Transverse colon (tissue), 4 donors: Measurements from ENCODE around the gene ZSCAN22. TPM values are rescaled to one million over a fixed set of nuclear protein-coding genes. Genes with fewer than 3 reads are reported as not detected.

Experiments used
- DNase-seq: peaks from one replicate; pipeline ENCODE4 v3.0.0-alpha.2; 2019
- H3K27ac ChIP-seq, 4 donors: fragments of 200-600 bp; sonication (generic); 2 replicates each; pipeline ENCODE4 v1.5.1; 2016 to 2018; ENCODE audit warnings: inconsistent platforms in 4 of 4
- H3K27me3 ChIP-seq: fragments of 200-600 bp; sonication (generic); 2 replicates; pipeline ENCODE4 v1.5.1; 2017; ENCODE audit warnings: inconsistent platforms
- H3K36me3 ChIP-seq, 4 donors: fragments of 200-600 bp; sonication (generic); 2 replicates each; pipeline ENCODE4 v1.5.1; 2017 to 2019; ENCODE audit warnings: inconsistent platforms in 4 of 4
- H3K4me1 ChIP-seq, 4 donors: fragments of 200-600 bp; sonication (generic); 2 replicates each; pipeline ENCODE4 v1.5.1; 2017 to 2020; ENCODE audit warnings: inconsistent platforms in 4 of 4
- H3K4me3 ChIP-seq, 4 donors: fragments of 200-600 bp; sonication (generic); 1 replicate in 1 of 4; 2 replicates in 3 of 4; pipeline versions ENCODE4 v1.5.1 to v1.6.1; 2017 to 2019; ENCODE audit warnings: inconsistent platforms in 4 of 4
- H3K9me3 ChIP-seq, 2 donors: fragments of 200-600 bp; sonication (generic); 2 replicates each; pipeline ENCODE4 v1.5.1; 2017 to 2019; ENCODE audit warnings: inconsistent platforms in 2 of 2
- CTCF ChIP-seq, 5 experiments: fragments of 200-600 bp in 3 of 5; fragments of 450-650 bp in 2 of 5; sonication (generic) in 3 of 5; IDR thresholded peaks; 1 replicate in 2 of 5; 2 replicates in 3 of 5; pipeline ENCODE4 v1.5.1; 2016 to 2017; ENCODE audit warnings: antibody characterized with exemption in 5 of 5, inconsistent platforms in 3 of 5, mild to moderate bottlenecking in 2 of 5, moderate library complexity in 1 of 5
- EP300 ChIP-seq: sonication (generic); formaldehyde crosslinking; IDR thresholded peaks from one replicate; pipeline ENCODE4 v1.6.1; 2017; ENCODE audit warnings: antibody characterized with exemption, low read depth
- POLR2A ChIP-seq: fragments of 450-650 bp; IDR thresholded peaks from one replicate; pipeline ENCODE4 v1.6.1; 2016; ENCODE audit warnings: antibody characterized with exemption, mild to moderate bottlenecking, moderate library complexity
- POLR2AphosphoS5 ChIP-seq, 3 donors: sonication (generic); formaldehyde crosslinking; IDR thresholded peaks; one replicate each; pipeline ENCODE4 v1.6.1; 2016; ENCODE audit warnings: antibody characterized with exemption in 3 of 3
- WGBS, 2 donors: methylation state at CpG; one replicate each; pipeline ENCODE4 v1.1.5; 2018; ENCODE audit warnings: low coverage in 1 of 2; 5-methylcytosine and 5-hydroxymethylcytosine counted together
- in situ Hi-C, 4 donors: fragments of 200-750 bp; cut with MboI; loops; one replicate each; pipeline versions ENCODE4 v1.15.0 to v1.15.1; 2017; ENCODE audit warnings: low sequenced_read_pairs in 3 of 4, low pct_ligation_motif_present in 1 of 4, low pct_unique_long_range_greater_than_20kb in 1 of 4
- intact Hi-C: fragments of 100-400 bp; cut with DNase I; formaldehyde crosslinking; loops from one replicate; pipeline ENCODE4 v1.15.1; 2023; ENCODE audit warnings: low total_unique reads
- total RNA-seq, 4 donors: library from RNA; depleted of rRNA; stranded (reverse); fragments of >200 nt; gene quantifications; one replicate each; pipeline ENCODE4 v1.1.0, GENCODE V29; 2016

ZSCAN22 gene
- total RNA-seq, 4 donors from 2014 or later: 3.0 to 11.6 (median 3.3) TPM

- Histone ChIP-seq H3K27ac (no peak overlapping the region), H3K4me3 (no peak overlapping the region), H3K4me1 (no peaks in the 10 kb centered on the region), H3K9me3 (no peaks in the 10 kb centered on the region), H3K36me3 (peaks cover 0 to 14% (median 8%) of the 10 kb centered on the region in 4 donors), H3K27me3 (no peaks in the 10 kb centered on the region)
- DNase-seq: no peak
- WGBS, 2 donors: 64 to 72% methylated on average over 4 to 7 of the region's 7 CpGs
- intact Hi-C loops (no loop called here), in situ Hi-C loops (no loop called here)
- no peak for TF ChIP-seq EP300
Measured at GRCh38 chr19:58317476-58318072, 9.2 kb upstream of the ZSCAN22 start.

- in situ Hi-C loops: no loop called here
- Histone ChIP-seq H3K36me3 (peaks cover 0 to 10% (median 2%) of the 10 kb centered on the region in 4 donors), H3K4me1 (no peaks in the 10 kb centered on the region), H3K4me3 (no peak overlapping the region), H3K9me3 (no peaks in the 10 kb centered on the region), H3K27ac (no peak overlapping the region), H3K27me3 (no peaks in the 10 kb centered on the region)
- no peak for DNase-seq
- intact Hi-C loops: no loop called here
- 65 to 85% methylated on average over 2 to 4 of the region's 4 CpGs for WGBS, 2 donors
- TF ChIP-seq POLR2A: no peak
- no peak for TF ChIP-seq EP300
- no peak for TF ChIP-seq POLR2AphosphoS5 (IDR thresholded peaks at IDR 0.05)
- TF ChIP-seq CTCF (IDR thresholded peaks at IDR 0.05): no peak
Measured at GRCh38 chr19:58318297-58318696, 8.5 kb upstream of the ZSCAN22 start.

DNA sequence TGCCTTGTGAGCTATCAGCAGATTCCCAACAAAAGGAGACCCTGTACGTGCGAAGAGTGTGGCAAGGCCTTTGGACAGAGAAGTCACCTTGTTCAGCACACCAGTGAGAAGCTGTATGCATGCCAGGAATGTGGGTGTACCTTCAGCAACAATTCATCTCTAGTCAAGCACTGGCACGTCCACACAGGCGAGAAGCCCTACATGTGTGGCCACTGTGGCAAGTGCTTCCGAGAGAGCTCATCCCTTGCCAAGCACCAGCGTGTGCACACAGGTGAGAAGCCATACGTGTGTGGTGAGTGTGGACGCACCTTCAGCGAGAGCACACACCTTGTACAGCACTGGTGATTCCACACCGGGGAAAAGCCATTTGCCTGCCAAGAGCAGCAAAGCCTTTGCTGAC, 7.6 kb upstream of the ZSCAN22 start:
- no peak for DNase-seq
- Histone ChIP-seq H3K4me1 (no peaks in the 10 kb centered on the region), H3K27ac (no peak overlapping the region), H3K9me3 (no peaks in the 10 kb centered on the region), H3K4me3 (no peak overlapping the region), H3K36me3 (peaks cover 0 to 4% (median 2%) of the 10 kb centered on the region in 4 donors), H3K27me3 (no peaks in the 10 kb centered on the region)
- in situ Hi-C loops (no loop called here), intact Hi-C loops (no loop called here)
- TF ChIP-seq POLR2AphosphoS5 (IDR thresholded peaks at IDR 0.05) (no peak), EP300 (no peak), POLR2A (no peak), CTCF (IDR thresholded peaks at IDR 0.05) (no peak)
- 92% methylated on average over 10 of the region's 10 CpGs; no CpG with 5 or more reads in 1 of the 2 donors for WGBS, 2 donors

DNA sequence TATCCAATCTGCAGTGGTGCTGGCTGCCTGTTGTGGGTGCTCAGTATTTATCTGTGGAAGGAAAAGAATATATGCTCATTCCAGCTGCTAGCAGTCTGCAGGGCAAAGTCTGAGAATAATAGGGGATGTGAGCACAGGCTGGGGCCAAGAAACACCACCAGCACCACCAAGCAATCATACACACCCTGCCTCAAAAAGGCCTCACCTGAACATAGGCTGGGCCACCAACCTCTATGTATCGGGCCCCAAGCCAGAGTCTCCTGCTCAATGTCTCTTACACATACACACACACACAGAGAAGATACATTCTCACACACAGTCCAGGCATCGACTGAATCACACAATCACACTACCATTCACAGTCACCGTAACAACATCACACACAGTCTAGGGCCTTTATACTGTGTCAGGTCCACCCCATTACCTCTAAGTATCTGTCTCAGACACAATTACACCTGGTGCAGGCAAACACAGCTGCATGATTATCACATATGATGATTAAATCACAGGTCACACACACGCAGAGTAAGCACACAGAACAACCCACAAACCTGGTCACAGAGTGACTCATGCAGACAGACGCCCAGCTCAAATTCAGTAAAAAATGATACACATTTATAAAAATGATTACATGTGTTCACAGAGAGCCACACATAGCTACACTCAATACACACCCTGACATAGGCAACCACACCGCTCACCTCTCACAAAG, 1.3 kb upstream of the ZSCAN22 start:
- no peaks in the 10 kb centered on the region for H3K9me3 ChIP-seq
- intact Hi-C loops: no loop called here
- TF ChIP-seq EP300: no peak
- no peak for TF ChIP-seq POLR2AphosphoS5 (IDR thresholded peaks at IDR 0.05)
- no peak for TF ChIP-seq CTCF (IDR thresholded peaks at IDR 0.05)
- TF ChIP-seq POLR2A: no peak
- peak overlapping the region in 2 of 4 donors; percentile 66 to 73 for H3K4me3 ChIP-seq
- no peaks in the 10 kb centered on the region for H3K36me3 ChIP-seq
- H3K27ac ChIP-seq: no peak overlapping the region
- peaks cover 16 to 27% (median 22%) of the 10 kb centered on the region in 4 donors for H3K4me1 ChIP-seq
- WGBS, 2 donors: 48 to 86% methylated on average over 4 to 6 of the region's 6 CpGs
- H3K27me3 ChIP-seq: no peaks in the 10 kb centered on the region
- in situ Hi-C loops: no loop called here
- no peak for DNase-seq
